Neural cell (in vitro differentiated cells): ENCODE results near the gene METAP1.

Source experiments
- CTCF ChIP-seq: fragments of 450-650 bp; IDR thresholded peaks from 2 replicates; pipeline ENCODE4 v1.5.1; 2014; ENCODE audit warnings: antibody characterized with exemption, mild to moderate bottlenecking, moderate library complexity; ENCODE audit not compliant: poor library complexity, severe bottlenecking
- EP300 ChIP-seq: fragments of 450-650 bp; conservative IDR thresholded peaks from 2 replicates; pipeline ENCODE4 v1.6.1; 2014; ENCODE audit warnings: antibody characterized with exemption, mild to moderate bottlenecking, moderate library complexity; ENCODE audit not compliant: poor library complexity, severe bottlenecking
- EZH2 ChIP-seq: fragments of 200-600, 300-800 bp; shearing (Covaris generic), sonication (generic); IDR thresholded peaks from 2 replicates; pipeline ENCODE4 v1.6.1; 2014; ENCODE audit warnings: antibody characterized with exemption, low read length, borderline replicate concordance, mild to moderate bottlenecking; ENCODE audit not compliant: insufficient read depth, poor library complexity, severe bottlenecking
- MXI1 ChIP-seq: fragments of 450-650 bp; conservative IDR thresholded peaks from 2 replicates; pipeline ENCODE4 v1.6.1; 2014; ENCODE audit warnings: antibody characterized with exemption, mild to moderate bottlenecking; ENCODE audit not compliant: poor library complexity, severe bottlenecking
- POLR2AphosphoS5 ChIP-seq: IDR thresholded peaks from 2 replicates; pipeline ENCODE4 v1.6.1; 2012
- RAD21 ChIP-seq: fragments of 450-650 bp; conservative IDR thresholded peaks from 2 replicates; pipeline ENCODE4 v1.6.1; 2014; ENCODE audit warnings: antibody characterized with exemption, mild to moderate bottlenecking, moderate library complexity
- SMC3 ChIP-seq: fragments of 450-650 bp; conservative IDR thresholded peaks from 2 replicates; pipeline ENCODE4 v1.6.1; 2014; ENCODE audit warnings: antibody characterized with exemption, mild to moderate bottlenecking, moderate library complexity; ENCODE audit not compliant: poor library complexity

- no peak for TF ChIP-seq CTCF
- TF ChIP-seq SMC3, result no peak
- TF ChIP-seq EZH2, result no peak
- TF ChIP-seq POLR2AphosphoS5, result no peak
- no peak for TF ChIP-seq EP300
- TF ChIP-seq RAD21, result no peak
- TF ChIP-seq MXI1, result no peak
Measured at GRCh38 chr4:99059550-99059949, 64.0 kb downstream of the METAP1 start.
